GM19397 (cell line): Measurements from ENCODE around the gene GNGT2.
"Not testable (repeated sequence)": the region's sequence is repeated elsewhere in the genome, so short reads cannot be mapped to it uniquely, and the experiment has no call there.

ENCODE experiments used
- ATAC-seq: cut with Tn5 transposase; IDR thresholded peaks from one replicate; pipeline ENCODE4 v1.9.1; 2021; ENCODE audit warnings: mild to moderate bottlenecking, moderate library complexity; ENCODE audit not compliant: unreplicated experiment

Gene GNGT2

GRCh38 chr17:49180303-49180702 is 30.1 kb downstream of the GNGT2 start:
- no peak for ATAC-seq

GRCh38 chr17:49175978-49176377 is 34.4 kb downstream of the GNGT2 start:
- ATAC-seq: not testable (repeated sequence)

- not testable (repeated sequence) for ATAC-seq
Observed at GRCh38 chr17:49170711-49171110, 39.7 kb downstream of the GNGT2 start.

GRCh38 chr17:49170216-49170615 is 40.2 kb downstream of the GNGT2 start:
- ATAC-seq: no peak

- no peak for ATAC-seq
Observed at GRCh38 chr17:49168706-49169105, 41.7 kb downstream of the GNGT2 start.

- ATAC-seq: no peak
Observed at GRCh38 chr17:49165143-49165542, 45.2 kb downstream of the GNGT2 start.

- no peak for ATAC-seq
Observed at GRCh38 chr17:49162866-49163265, 47.5 kb downstream of the GNGT2 start.

GRCh38 chr17:49157784-49158183 is 52.6 kb downstream of the GNGT2 start:
- no peak for ATAC-seq

- ATAC-seq: no peak
Observed at GRCh38 chr17:49156256-49156655, 54.1 kb downstream of the GNGT2 start.
